ENCODE data around the gene NPHP4.
"Not testable (repeated sequence)": the region's sequence is repeated elsewhere in the genome, so short reads cannot be mapped to it uniquely, and the experiment has no call there.

NPHP4 gene

GRCh38 chr1:5911871-5912271 is 80.4 kb downstream of the NPHP4 start:
- DNase-seq (ENCODE audit: low read depth in 2 of 2) = no peak

DNA sequence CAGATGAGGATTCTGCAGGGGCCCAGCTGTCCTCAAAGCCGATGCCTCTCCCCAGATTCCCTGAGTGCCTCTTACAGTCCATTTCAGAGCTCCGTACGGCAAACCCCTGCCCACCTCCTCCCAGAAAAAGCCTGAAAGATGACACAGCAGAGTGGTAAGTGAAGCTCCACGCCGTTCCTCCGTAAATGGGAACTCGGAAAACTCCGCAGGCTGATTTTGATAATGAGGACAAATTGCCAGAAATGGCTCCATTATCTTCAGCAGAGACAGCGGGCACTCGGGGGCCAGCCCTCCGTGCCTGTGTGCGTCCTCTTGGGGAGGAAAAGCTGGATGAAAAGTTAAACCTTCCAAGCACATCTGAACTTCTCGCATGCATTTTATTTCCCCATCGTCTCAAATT is 81.1 kb downstream of the NPHP4 start:
- DNase-seq (ENCODE audit: low read depth in 2 of 2) = no peak

- DNase-seq (ENCODE audit: low read depth in 2 of 2) = no peak
Observed at GRCh38 chr1:5910666-5911065, 81.6 kb downstream of the NPHP4 start.

- DNase-seq (ENCODE audit: low read depth in 2 of 2) = no peak
Observed at GRCh38 chr1:5910276-5910620, 82.0 kb downstream of the NPHP4 start.

DNA sequence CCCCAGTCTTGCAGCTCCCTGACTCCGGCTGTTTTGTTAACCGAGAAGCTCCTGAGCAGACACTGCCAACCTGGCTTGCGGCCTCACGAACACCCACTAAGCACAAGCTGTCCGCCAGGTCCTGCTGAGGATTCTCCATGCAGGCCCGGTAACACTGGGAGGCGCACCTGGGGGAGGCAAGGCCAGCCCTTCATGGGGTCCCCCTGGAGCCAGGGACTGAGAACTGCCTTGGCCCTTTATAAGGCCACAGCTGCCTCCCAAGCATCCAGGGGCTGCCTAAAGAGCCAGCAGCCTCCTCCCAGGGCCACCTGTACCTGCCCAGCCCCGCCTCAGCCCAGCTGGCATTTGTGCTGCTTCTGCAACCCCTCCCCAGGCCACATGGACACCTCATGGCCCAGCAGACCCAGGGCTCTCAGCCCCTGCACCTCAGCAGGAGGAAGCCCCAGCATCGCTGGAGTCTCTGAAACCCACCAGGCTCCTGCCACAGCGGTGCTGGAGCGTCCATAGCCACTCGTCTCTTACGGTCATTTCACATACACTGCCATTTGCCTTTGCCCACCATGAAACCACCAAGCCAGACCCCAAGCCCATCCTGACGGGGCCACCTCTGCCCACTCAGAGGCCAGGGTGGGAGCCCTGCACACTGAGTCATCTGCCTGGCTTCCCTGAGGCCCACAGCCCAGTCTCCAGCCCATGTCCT is 82.5 kb downstream of the NPHP4 start:
- no peak for DNase-seq (ENCODE audit: low read depth in 2 of 2)

DNA sequence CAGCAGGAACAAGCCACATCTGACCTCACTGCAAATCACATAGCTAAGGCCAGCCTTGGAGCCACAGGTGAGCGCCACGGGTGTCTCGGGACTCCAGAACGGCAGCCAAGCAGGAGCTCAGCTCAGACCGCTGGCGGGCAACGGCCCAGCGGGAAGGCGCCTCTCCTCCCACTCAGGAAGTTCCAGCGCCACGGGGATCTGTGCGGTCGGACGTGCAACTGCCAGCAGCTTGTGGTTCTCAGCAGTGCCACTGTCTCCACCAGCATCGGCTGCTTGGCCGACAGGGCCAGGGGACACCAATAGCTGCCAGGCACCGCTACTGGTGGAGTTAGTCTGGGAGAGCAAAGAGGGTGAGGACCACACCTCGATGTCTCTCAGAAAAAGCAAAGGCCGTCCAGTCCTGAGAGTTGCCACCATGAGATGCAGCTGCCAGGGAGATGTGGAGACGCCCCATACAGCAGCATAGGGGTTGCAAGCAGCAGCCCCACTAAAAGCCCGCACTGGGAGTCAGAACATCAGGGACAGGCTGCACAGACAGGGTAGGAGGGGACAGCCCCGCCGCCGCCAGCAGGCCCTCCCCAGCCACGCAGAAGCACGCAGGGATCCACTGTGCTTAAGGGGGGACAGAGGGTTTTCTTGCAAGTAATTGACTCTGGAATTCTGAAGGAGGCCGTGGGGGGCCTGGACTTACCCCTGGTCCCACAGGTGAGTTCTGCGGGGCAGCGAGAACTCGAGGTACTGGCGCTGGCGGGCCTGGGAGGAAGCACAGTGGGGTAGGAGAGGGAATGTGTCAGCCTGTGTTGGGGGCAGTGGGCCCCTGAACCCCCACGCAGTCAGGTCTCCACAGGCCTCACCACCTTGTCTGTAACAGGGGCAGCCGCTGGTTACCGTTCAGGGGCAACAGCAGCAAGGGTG is 83.5 kb downstream of the NPHP4 start:
- DNase-seq (ENCODE audit: low read depth in 2 of 2) = no peak

DNA sequence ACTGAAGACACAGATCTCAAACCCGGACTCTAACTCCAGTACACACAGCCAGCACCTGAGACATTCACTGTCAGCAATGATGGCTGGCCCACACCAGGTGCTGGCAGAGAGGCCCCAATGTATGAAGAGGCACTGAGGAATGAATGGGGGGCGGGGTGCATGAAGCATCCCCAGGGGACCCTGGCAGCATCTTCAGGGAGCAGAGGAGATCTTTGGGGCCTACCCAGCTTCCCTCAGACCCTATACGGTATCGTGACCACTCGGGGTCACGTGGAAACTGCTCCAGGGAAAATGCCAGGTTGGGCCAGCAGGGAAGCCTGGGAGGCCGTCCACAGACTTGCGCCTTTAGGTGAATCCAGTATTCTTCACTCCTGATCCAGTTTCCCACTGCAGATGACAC is 84.3 kb downstream of the NPHP4 start:
- no peak for DNase-seq (ENCODE audit: low read depth in 2 of 2)

DNA sequence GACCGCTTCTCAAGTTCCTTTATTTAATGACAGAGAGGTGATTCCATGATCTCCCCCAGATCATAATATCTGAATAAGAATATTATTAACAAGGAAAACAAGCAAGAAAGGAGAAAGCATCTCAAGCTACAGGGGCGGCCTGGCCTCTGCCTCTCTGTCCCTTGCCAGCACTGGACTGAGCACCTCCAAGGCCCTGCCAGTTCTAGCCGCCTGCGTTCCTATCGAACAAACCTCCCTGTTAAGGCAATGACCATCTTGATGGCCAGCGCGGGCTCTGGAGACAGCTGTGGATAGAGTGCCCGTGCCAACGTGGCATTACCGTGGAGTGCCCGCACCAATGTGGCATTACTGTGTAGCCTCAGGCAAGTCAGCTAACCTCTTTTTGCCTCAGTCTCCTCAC is 84.8 kb downstream of the NPHP4 start:
- DNase-seq (ENCODE audit: low read depth in 2 of 2) = no peak

DNA sequence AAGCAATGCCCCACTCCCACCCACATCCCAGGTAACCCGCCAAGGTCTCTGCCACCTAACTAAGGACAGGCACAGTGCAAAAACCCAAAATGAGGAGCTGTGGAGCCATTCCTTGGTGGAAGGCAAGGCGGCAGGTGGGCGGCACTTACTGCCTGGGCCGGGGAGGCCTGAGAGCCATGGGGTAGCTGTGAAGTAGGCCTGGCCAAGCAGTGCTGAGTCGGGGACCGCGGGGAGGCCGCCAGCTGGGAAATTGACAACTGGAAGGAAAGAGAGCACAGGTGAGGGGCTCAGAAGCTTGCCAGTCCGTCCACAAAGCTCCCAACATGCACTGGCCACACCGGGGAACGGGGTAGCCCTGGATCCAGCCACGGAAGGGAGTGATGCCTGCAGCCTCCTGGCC is 85.3 kb downstream of the NPHP4 start:
- no peak for DNase-seq (ENCODE audit: low read depth in 2 of 2)

DNA sequence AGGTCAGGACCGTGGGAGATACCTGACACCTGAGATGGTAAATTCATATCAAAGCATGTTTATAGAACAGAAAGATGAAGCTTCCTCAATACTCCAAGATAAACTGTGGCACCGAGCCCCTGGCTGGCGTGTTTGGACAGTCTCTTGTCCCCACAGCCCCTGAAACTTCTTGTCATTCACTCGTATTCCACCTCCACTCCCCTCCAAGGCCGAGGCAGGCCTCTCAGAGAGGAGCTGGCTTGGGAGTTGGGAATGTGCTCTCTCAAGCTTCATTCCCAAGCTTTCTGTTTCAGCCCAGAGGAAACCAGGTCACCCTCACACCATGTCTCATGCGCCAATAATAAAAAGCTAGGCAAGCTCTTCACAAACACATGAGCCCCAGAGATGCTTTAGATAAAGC is 86.1 kb downstream of the NPHP4 start:
- no peak for DNase-seq (ENCODE audit: low read depth in 2 of 2)

DNA sequence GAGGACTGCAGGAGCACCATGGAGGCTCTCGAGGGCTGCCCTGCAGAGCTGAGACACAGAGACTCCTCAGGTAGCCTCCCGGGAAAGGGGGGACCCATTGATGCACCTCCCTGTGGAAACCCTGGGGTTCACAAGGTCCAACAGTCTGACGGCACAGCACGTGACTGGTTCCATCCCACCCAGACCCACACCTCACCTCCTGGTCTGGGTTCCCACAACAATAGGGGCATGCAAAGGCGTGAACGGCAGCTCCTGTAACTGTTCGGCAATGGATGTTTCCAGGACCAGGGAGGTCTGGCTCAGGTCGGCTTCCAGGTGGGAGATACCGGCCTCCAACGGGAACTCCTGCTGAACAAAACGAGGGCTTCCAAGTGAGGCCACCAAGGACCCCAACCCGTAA is 86.8 kb downstream of the NPHP4 start:
- no peak for DNase-seq (ENCODE audit: low read depth in 2 of 2)

DNA sequence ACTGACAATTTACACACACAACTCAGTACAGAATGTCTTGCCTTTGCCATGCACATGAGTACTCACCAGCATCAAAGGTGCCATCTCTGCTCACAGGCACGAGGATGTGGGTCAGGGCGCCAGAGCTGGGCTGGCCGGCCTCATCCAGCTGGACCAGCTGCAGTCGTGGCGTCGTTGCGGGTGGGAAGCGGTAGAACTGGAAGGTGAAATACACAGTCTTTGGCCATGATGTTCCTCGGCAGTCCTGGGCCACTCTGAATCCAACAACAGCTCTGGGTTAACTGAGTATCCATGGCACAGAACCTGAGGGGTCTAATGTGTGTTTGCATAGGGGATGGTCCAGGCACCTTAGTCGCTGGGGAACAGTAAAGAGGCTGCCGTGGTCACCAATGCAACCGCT is 87.7 kb downstream of the NPHP4 start:
- no peak for DNase-seq (ENCODE audit: low read depth in 2 of 2)

GRCh38 chr1:5903680-5904079 is 88.5 kb downstream of the NPHP4 start:
- DNase-seq (ENCODE audit: low read depth in 2 of 2) = no peak

DNA sequence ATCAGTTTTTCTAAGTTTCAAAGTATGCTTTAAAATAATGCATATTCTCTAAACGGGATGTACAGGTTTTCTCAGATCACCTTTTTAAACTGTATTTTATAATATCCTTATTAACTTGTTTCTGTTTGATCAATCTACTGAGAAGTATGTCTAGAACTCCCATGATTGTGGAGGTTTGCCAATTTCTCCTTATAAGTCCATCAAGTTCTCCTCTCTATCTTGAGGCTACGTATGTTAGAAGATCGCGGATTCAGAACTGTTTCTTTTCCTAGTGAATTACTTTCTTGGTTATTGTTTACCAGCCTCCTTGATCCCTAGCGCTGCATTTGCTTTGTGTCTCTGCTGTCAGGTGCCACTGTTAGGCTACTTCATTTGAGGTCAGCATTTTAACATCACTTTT is 89.2 kb downstream of the NPHP4 start:
- DNase-seq (ENCODE audit: low read depth in 2 of 2) = no peak

DNA sequence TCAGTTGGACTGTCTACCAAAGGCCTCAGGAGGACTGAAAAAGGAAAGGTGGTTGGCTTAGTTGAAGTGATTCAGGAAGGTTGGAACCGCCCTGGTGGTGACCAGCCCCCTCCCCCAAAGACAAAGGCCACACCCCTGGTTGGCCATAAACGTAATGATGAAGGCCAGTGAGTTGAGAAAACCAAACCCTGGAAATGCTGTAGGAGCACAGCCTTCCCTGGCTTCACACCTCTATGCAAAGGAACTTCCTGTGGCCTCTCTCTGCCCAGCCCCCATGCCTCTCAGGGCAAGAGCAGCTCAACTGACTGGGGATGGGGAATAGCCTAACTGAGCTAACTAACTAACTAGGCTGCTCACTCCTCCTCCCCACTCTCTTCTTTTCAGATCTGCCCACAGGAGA is 90.4 kb downstream of the NPHP4 start:
- no peak for DNase-seq (ENCODE audit: low read depth in 2 of 2)

DNA sequence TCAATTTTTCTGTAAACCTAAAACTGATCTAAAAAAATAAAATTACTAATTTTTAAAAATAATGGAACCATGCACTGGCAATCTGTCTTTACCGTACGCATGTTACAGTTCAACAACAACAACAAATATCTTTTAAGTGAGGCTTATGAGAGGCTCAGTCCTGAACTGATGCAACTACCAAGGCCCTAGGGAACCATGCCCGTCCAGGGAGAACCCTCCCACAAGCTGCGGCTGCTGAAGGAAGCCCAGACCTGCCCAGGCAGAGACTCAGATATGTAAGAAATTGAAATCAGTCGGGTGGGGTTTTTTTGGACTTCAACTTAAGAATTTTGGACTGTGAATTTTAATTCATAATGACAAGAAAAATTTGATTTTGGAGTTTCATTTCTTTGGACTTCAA is 91.1 kb downstream of the NPHP4 start:
- DNase-seq (ENCODE audit: low read depth in 2 of 2) = no peak

DNA sequence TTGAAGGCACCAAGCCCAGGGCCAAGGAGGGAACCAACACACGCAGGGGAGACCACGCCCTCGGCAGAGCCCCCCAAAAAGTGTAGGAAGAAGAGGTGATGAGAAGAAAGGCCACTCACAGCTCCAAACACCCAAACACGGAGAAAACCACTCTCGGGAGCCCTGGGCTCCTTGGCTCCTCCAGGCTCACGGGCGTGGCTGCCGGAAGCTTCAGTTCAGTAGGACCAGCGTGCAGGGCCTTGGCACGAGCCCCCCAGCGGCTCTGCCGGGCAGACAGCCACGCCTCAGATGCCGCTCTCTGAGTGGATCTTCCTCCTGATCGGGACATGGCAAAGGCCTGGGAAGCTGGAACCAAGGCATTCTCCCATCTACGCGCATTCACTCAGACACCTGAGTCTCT is 94.0 kb downstream of the NPHP4 start:
- no peak for DNase-seq (ENCODE audit: low read depth in 2 of 2)

DNA sequence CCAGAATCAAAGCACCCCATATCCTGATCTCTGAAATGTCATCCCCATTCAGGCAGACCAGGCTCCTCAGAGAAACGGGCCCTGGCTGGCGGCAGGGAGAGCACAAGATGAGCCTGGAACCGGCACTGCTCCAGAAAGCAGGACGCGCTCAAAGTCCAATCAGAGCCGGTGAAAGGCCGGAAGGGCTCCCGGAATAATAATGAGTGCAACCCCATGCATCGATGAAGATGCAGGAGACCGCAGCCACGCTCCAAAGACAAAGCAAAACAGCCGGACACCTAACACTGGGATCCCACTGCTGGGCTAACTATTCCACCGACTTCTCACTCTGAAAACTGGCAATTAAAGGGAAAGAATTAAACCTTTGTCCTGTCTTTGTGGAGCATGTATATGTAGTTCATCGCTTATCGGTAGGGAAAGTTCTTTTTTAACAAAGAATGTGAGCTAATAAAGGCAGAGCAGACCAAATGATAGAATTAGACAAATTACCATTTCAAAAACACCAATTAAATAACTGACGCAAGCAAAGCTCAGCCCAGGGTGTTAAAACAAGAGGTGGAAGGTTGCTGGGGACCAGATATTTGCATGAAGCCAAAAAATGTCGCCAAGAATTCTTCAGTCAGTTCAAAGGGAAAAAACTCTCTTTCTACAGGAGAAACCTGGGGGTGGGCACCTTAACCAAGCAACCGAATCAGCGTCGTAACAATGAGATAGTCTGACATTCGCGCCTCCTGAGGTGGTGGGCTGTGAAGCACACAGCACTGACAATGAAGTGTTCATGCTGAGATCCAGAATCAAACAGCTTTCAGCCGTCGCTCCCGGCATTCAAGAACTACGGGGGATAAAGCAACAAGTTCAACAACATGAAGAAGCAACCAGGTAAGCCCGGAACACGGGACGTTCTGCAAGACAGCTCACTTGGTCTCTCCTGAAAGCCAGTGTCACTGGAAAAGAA is 95.2 kb downstream of the NPHP4 start:
- no peak for DNase-seq (ENCODE audit: low read depth in 2 of 2)

DNA sequence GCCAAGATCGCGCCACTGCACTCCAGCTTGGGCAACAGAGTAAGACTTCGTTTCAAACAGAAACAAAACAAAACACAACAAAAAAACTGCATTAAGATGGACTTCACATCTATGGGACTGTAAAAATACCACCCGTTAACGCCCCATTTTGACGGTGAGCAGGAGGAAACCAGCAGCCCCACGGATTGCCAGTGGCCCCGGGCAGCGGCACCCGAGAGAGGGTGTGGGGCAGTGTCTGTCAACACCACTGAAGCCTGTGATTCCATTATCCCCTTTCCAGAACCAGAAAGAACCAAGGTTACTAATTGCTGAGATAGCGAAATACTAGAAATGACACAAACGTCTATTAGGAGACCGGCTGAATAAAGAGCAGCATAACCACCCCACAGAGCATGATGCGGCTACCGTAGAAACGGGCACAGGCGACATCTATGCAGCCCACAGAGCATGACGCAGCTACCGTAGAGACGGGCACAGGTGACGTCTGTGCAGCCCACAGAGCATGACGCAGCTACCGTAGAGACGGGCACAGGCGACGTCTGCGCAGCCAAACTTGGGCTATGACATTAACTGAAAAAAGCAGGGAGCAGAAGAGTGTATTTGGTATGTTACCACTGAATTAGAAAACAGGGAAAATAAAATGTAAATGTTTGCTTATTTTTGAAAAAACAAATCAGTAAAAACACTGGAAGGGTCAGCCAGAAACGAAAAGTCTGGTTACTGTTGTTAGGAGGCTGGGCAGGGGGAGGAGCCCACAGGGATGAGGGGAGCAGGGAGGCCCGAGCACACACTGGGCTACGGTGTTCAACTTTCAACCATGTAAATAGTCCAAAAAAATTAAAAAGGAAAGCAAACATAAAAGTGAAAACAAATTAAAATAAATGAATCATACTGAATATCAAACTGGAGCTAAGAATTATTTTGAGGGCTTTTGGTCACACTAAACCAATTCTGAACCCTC is 96.5 kb downstream of the NPHP4 start:
- DNase-seq (ENCODE audit: low read depth in 2 of 2) = no peak

DNA sequence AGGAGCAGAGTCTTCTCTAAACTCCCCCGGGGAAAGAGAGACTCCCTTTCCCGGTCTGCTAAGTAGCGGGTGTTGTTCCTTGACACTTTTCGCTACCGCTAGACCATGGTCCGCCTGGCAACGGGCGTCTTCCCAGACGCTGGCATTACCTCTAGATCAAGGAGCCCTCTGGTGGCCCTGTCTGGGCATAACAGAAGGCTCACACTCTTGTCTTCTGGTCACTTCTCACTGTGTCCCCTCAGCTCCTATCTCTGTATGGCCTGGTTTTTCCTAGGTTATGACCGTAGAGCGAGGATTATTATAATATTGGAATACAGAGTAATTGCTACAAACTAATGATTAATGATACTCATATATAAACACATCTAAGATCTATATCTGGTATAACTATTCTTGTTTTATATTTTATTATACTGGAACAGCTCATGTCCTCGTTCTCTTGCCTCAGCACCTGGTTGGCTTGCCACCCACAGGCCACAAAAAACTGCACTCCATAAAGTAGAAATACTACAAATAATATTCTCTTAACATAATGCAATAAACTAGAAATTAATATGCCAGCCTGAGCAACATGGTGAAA is 98.4 kb downstream of the NPHP4 start:
- not testable (repeated sequence) for DNase-seq (ENCODE audit: low read depth in 2 of 2)

GRCh38 chr1:5892329-5892728 is 99.9 kb downstream of the NPHP4 start:
- DNase-seq (ENCODE audit: low read depth in 2 of 2) = no peak
